Astrocyte of the spinal cord (primary cell): ENCODE results near the gene S100A13.
A peak's percentile ranks its signal among the peaks of the same experiment; 100 is the strongest.

Experiments
- DNase-seq: peaks from one replicate; pipeline ENCODE4 v3.0.0; 2011; ENCODE audit warnings: low read depth, low spot score
- H3K4me3 ChIP-seq: 2 replicates; pipeline ENCODE4 v1.5.1; 2011; ENCODE audit warnings: low read depth, mild to moderate bottlenecking, low read length, moderate library complexity
- CTCF ChIP-seq: IDR thresholded peaks from 2 replicates; pipeline ENCODE4 v1.5.1; 2012; ENCODE audit warnings: low read depth, mild to moderate bottlenecking, low read length, inconsistent platforms
- in situ Hi-C: cut with HindIII; loops from 2 replicates; pipeline ENCODE4 v1.10.0; 2017; ENCODE audit warnings: low sequenced_read_pairs

S100A13 gene

GRCh38 chr1:153616917-153617311, 10.4 kb downstream of the S100A13 start:
- in situ Hi-C loops = no loop called here

GRCh38 chr1:153616144-153616916, 11.0 kb downstream of the S100A13 start, which contains the start of gene S100A14:
Gene S100A14, minus strand, starts transcription at chr1:153616325. Its CDS starts 467 bp downstream, at chr1:153615858.
- H3K4me3 ChIP-seq = no peak within 1 kb of the TSS
- DNase-seq = no peak
- TF ChIP-seq CTCF = no peak
- in situ Hi-C loops = no loop called here

More at GRCh38 chr1:153616917-153617311, 10.4 kb downstream of the S100A13 start:
- TF ChIP-seq CTCF = no peak
- H3K4me3 ChIP-seq = no peak overlapping the region
- DNase-seq = no peak

- TF ChIP-seq CTCF = no peak
- no peak for DNase-seq
- no peak overlapping the region for H3K4me3 ChIP-seq
- in situ Hi-C loops = no loop called here
Measured at GRCh38 chr1:153615406-153615805, 11.9 kb downstream of the S100A13 start.

- DNase-seq = no peak
- in situ Hi-C loops = no loop called here
- no peak for TF ChIP-seq CTCF
- H3K4me3 ChIP-seq = no peak overlapping the region
Measured at GRCh38 chr1:153614906-153615305, 12.4 kb downstream of the S100A13 start.

GRCh38 chr1:153614189-153614900, 13.0 kb downstream of the S100A13 start:
- in situ Hi-C loops = no loop called here
- DNase-seq = no peak
- H3K4me3 ChIP-seq = no peak overlapping the region
- no peak for TF ChIP-seq CTCF

- no peak for DNase-seq
- TF ChIP-seq CTCF = no peak
- in situ Hi-C loops = no loop called here
- peak overlapping the region; percentile 86 for H3K4me3 ChIP-seq
Measured at GRCh38 chr1:153613406-153613805, 13.9 kb downstream of the S100A13 start.
